CMK (cell line): ENCODE data around the gene MYBPC1.

Experiments used
- DNase-seq: peaks from one replicate; pipeline ENCODE4 v3.0.0-alpha.2; 2010; ENCODE audit warnings: low read depth

Gene MYBPC1

GRCh38 chr12:101694986-101695385 lies 100.2 kb downstream of the MYBPC1 start:
- DNase-seq = no peak

GRCh38 chr12:101695706-101696105 lies 100.9 kb downstream of the MYBPC1 start:
- no peak for DNase-seq

GRCh38 chr12:101696251-101697196 lies 101.8 kb downstream of the MYBPC1 start:
- DNase-seq = peak; percentile 52

GRCh38 chr12:101697197-101697929 lies 102.6 kb downstream of the MYBPC1 start, which contains the start of gene CHPT1:
TSS of gene CHPT1 (plus strand) at chr12:101697640. CDS start at chr12:101697862, 222 bp downstream.
- DNase-seq = peak; percentile 66

GRCh38 chr12:101697930-101698799 lies 103.4 kb downstream of the MYBPC1 start:
- DNase-seq = no peak

- no peak for DNase-seq
These were observed 104.1 kb downstream of the MYBPC1 start for GRCh38 chr12:101698800-101699347.

- no peak for DNase-seq
These were observed 105.6 kb downstream of the MYBPC1 start for GRCh38 chr12:101700299-101700820.

- DNase-seq = no peak
These were observed 108.7 kb downstream of the MYBPC1 start for GRCh38 chr12:101703487-101703886.

- no peak for DNase-seq
These were observed 111.6 kb downstream of the MYBPC1 start for GRCh38 chr12:101706403-101706802.

- no peak for DNase-seq
These were observed 112.5 kb downstream of the MYBPC1 start for GRCh38 chr12:101707131-101707782.

- DNase-seq = no peak
These were observed 115.5 kb downstream of the MYBPC1 start for GRCh38 chr12:101710288-101710687.

- no peak for DNase-seq
These were observed 118.4 kb downstream of the MYBPC1 start for GRCh38 chr12:101713059-101713682.

GRCh38 chr12:101713930-101714329 lies 119.2 kb downstream of the MYBPC1 start:
- DNase-seq = no peak

GRCh38 chr12:101714877-101715444 lies 120.2 kb downstream of the MYBPC1 start:
- no peak for DNase-seq

GRCh38 chr12:101719566-101719965 lies 124.8 kb downstream of the MYBPC1 start:
- DNase-seq = no peak

- no peak for DNase-seq
These were observed 125.3 kb downstream of the MYBPC1 start for GRCh38 chr12:101720118-101720517.

- DNase-seq = no peak
These were observed 127.6 kb downstream of the MYBPC1 start for GRCh38 chr12:101722392-101722791.

- DNase-seq = no peak
These were observed 132.3 kb downstream of the MYBPC1 start for GRCh38 chr12:101727098-101727497.

GRCh38 chr12:101729842-101730241 lies 135.1 kb downstream of the MYBPC1 start:
- no peak for DNase-seq

- DNase-seq = no peak
These were observed 137.5 kb downstream of the MYBPC1 start for GRCh38 chr12:101732318-101732717.
